ENCODE measurements around the gene SUN5. TPM values are rescaled to one million over a fixed set of nuclear protein-coding genes. Genes with fewer than 3 reads are reported as not detected.
"Not testable (repeated sequence)": the region's sequence is repeated elsewhere in the genome, so short reads cannot be mapped to it uniquely, and the experiment has no call there.

Gene SUN5
- total RNA-seq, 1 experiment from 2014 or later = not detected

- TF ChIP-seq CTCF (IDR thresholded peaks at IDR 0.05) (no peak), FOXK1 (CRISPR knock-in tag; IDR thresholded peaks at IDR 0.05) (no peak), SOX15 (CRISPR knock-in tag; IDR thresholded peaks at IDR 0.05) (no peak), ATF3 (CRISPR knock-in tag; conservative IDR thresholded peaks at IDR 0.05) (no peak), JUN (CRISPR knock-in tag; IDR thresholded peaks at IDR 0.05) (no peak), ATF2 (CRISPR knock-in tag; IDR thresholded peaks at IDR 0.05; ENCODE audit: borderline replicate concordance, low read depth) (no peak), CREM (CRISPR knock-in tag; IDR thresholded peaks at IDR 0.05) (no peak), HMGXB4 (CRISPR knock-in tag; IDR thresholded peaks at IDR 0.05) (no peak), TCF7 (CRISPR knock-in tag; IDR thresholded peaks at IDR 0.05; ENCODE audit: low read depth) (no peak)
Observed at GRCh38 chr20:32975698-32976674, 28.2 kb downstream of the SUN5 start (continued).

- CTCF ChIA-PET = interaction anchor here (1.0 kb wide), 1 partner anchor 29 kb away, joined by 4 read pairs; no protein-coding TSS in a partner anchor
- H3K27ac Mint-ChIP-seq = peak overlapping the region; percentile 75
- peak; percentile 56; the same call in 1 of the 2 replicates for TF ChIP-seq ZSCAN18 (CRISPR knock-in tag; IDR thresholded peaks at IDR 0.05)
- ATAC-seq; H3K36me3 Mint-ChIP-seq; H3K27me3 Mint-ChIP-seq (ENCODE audit: low read depth); DNase-seq (ENCODE audit: low spot score); POLR2A ChIA-PET; H3K4me3 Mint-ChIP-seq: not testable (repeated sequence)
- H3K4me1 Mint-ChIP-seq = peaks cover 22% of the 10 kb centered on the region; the same call in 1 of the 2 replicates
- H3K9me3 Mint-ChIP-seq = peaks cover 12% of the 10 kb centered on the region
Observed at GRCh38 chr20:32975121-32975520, 29.1 kb downstream of the SUN5 start.

GRCh38 chr20:32974204-32975064 lies 29.8 kb downstream of the SUN5 start:
- POLR2A ChIA-PET = interaction anchor here (0.6 kb wide), 1 partner anchor 129 kb away, joined by 4 read pairs; no protein-coding TSS in a partner anchor
- H3K9me3 Mint-ChIP-seq = peaks cover 12% of the 10 kb centered on the region
- not testable (repeated sequence) for H3K36me3 Mint-ChIP-seq; H3K4me3 Mint-ChIP-seq; DNase-seq (ENCODE audit: low spot score); ATAC-seq; H3K27me3 Mint-ChIP-seq (ENCODE audit: low read depth)
- H3K4me1 Mint-ChIP-seq = peaks cover 22% of the 10 kb centered on the region; the same call in 1 of the 2 replicates
- CTCF ChIA-PET = interaction anchor here (1.0 to 4.6 kb wide), 4 partner anchors 21 to 72 kb away, joined by 4 to 23 read pairs (median 6); partner anchors contain the start of gene SUN5
- peak overlapping the region; percentile 75 for H3K27ac Mint-ChIP-seq
